Vagina (tissue), 2 donors: Measurements from ENCODE around the gene EMID1. TPM values are rescaled to one million over a fixed set of nuclear protein-coding genes. Genes with fewer than 3 reads are reported as not detected.

ENCODE experiments used
- DNase-seq, 2 donors: peaks; one replicate each; pipeline ENCODE4 v3.0.0-alpha.2; 2017; ENCODE audit errors: extremely low spot score in 2 of 2
- H3K27ac ChIP-seq: fragments of 200-600 bp; sonication (generic); one replicate; pipeline ENCODE4 v1.5.1; 2019
- H3K27me3 ChIP-seq: fragments of 200-600 bp; sonication (generic); one replicate; pipeline ENCODE4 v1.5.1; 2019
- H3K36me3 ChIP-seq, 2 donors: fragments of 200-600 bp; sonication (generic); one replicate each; pipeline ENCODE4 v1.5.1; 2017 to 2019
- H3K4me1 ChIP-seq: fragments of 200-600 bp; sonication (generic); one replicate; pipeline ENCODE4 v1.5.1; 2019
- H3K4me3 ChIP-seq, 2 donors: fragments of 200-600 bp; sonication (generic); 1 replicate in 1 of 2; 2 replicates in 1 of 2; pipeline ENCODE4 v1.5.1; 2016 to 2019
- H3K9me3 ChIP-seq: fragments of 200-600 bp; sonication (generic); one replicate; pipeline ENCODE4 v1.5.1; 2019
- CTCF ChIP-seq, 3 experiments: fragments of 450-650 bp in 2 of 3; fragments of 200-600 bp in 1 of 3; sonication (generic) in 1 of 3; IDR thresholded peaks; one replicate each; pipeline ENCODE4 v1.5.1; 2017 to 2019; ENCODE audit warnings: antibody characterized with exemption in 3 of 3, mild to moderate bottlenecking in 2 of 3, moderate library complexity in 2 of 3
- POLR2A ChIP-seq, 2 donors: fragments of 450-650 bp; IDR thresholded peaks; one replicate each; pipeline ENCODE4 v1.6.1; 2017; ENCODE audit warnings: antibody characterized with exemption in 2 of 2, mild to moderate bottlenecking in 2 of 2, moderate library complexity in 2 of 2
- POLR2AphosphoS5 ChIP-seq, 2 donors: sonication (generic); formaldehyde crosslinking; IDR thresholded peaks; one replicate each; pipeline ENCODE4 v1.9.0; 2017; ENCODE audit warnings: antibody characterized with exemption in 2 of 2, mild to moderate bottlenecking in 2 of 2, low read depth in 1 of 2; ENCODE audit not compliant: insufficient read depth in 1 of 2
- intact Hi-C: fragments of 100-400 bp; cut with DNase I; formaldehyde crosslinking; loops from one replicate; pipeline ENCODE4 v1.15.1; 2023
- total RNA-seq: library from RNA; depleted of rRNA; stranded (reverse); fragments of >200 nt; gene quantifications from one replicate; pipeline ENCODE4 v1.2.3, GENCODE V29; 2016

Gene EMID1
- total RNA-seq, 1 donor from 2014 or later = 2.5 TPM

GRCh38 chr22:29260031-29260560 lies 54.4 kb downstream of the EMID1 start:
- TF ChIP-seq CTCF (IDR thresholded peaks at IDR 0.05) (no peak), POLR2AphosphoS5 (IDR thresholded peaks at IDR 0.05; ENCODE audit: insufficient read depth in 1 of 2, low read depth in 1 of 2) (no peak), POLR2A (IDR thresholded peaks at IDR 0.05) (no peak)
- Histone ChIP-seq H3K27me3 (no peaks in the 10 kb centered on the region), H3K27ac (no peak overlapping the region), H3K4me1 (no peaks in the 10 kb centered on the region), H3K36me3 (peaks cover 0 to 11% of the 10 kb centered on the region in 2 donors), H3K4me3 (no peak overlapping the region), H3K9me3 (no peaks in the 10 kb centered on the region)
- DNase-seq = no peak
- intact Hi-C loops = no loop called here

DNA sequence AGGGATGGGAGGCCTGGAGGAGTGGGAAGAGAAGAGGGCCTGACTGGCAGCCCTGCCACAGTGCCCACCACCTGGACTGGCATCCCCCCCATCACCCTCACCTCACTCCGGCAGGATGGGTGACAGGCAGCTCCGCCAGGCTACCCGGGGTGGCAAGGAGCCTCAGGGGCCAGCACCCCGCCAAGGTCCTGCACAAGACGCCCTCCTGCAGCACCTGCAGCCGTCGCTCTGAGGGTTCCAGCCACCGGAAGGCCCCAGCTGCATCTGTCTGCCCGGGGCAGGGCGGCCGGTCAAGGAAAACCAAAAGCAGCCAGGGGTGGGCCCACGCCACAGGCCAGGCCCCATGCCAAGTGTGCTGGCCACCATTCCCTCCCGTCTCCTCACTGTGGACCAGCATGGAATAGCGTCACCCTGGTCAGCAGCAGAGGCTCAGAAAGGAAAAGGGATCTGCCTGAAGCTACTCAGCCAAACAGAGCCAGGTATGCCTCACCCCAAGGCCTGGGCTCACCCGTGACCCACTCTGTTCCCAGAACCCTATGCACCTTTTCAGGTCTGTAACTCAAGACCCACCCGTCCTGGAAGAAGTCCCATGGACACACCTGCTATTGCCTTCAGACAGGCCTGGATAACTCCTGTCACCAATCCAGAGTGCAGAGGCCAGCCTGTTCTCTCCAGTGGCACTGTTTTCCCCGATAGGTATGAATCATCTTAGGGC lies 55.1 kb downstream of the EMID1 start:
- Histone ChIP-seq H3K27me3 (no peaks in the 10 kb centered on the region), H3K4me3 (no peak overlapping the region), H3K36me3 (peaks cover 0 to 14% of the 10 kb centered on the region in 2 donors), H3K9me3 (no peaks in the 10 kb centered on the region), H3K27ac (no peak overlapping the region), H3K4me1 (peaks cover 3% of the 10 kb centered on the region)
- intact Hi-C loops = no loop called here
- no peak for DNase-seq
- no peak for TF ChIP-seq CTCF (IDR thresholded peaks at IDR 0.05)
- no peak for TF ChIP-seq POLR2AphosphoS5 (IDR thresholded peaks at IDR 0.05; ENCODE audit: insufficient read depth in 1 of 2, low read depth in 1 of 2)
- TF ChIP-seq POLR2A (IDR thresholded peaks at IDR 0.05) = no peak

- Histone ChIP-seq H3K4me3 (no peak overlapping the region), H3K36me3 (peaks cover 0 to 14% of the 10 kb centered on the region in 2 donors), H3K27me3 (no peaks in the 10 kb centered on the region), H3K4me1 (peaks cover 21% of the 10 kb centered on the region), H3K27ac (no peak overlapping the region), H3K9me3 (no peaks in the 10 kb centered on the region)
- TF ChIP-seq POLR2AphosphoS5 (IDR thresholded peaks at IDR 0.05; ENCODE audit: insufficient read depth in 1 of 2, low read depth in 1 of 2) (no peak), CTCF (IDR thresholded peaks at IDR 0.05) (no peak), POLR2A (IDR thresholded peaks at IDR 0.05) (no peak)
- intact Hi-C loops = no loop called here
- DNase-seq = no peak
Measured at GRCh38 chr22:29263791-29264276, 58.1 kb downstream of the EMID1 start.

GRCh38 chr22:29265305-29265704 lies 59.6 kb downstream of the EMID1 start:
- Histone ChIP-seq H3K27me3 (no peaks in the 10 kb centered on the region), H3K4me1 (peaks cover 35% of the 10 kb centered on the region), H3K4me3 (no peak overlapping the region), H3K27ac (no peak overlapping the region), H3K36me3 (peaks cover 0 to 14% of the 10 kb centered on the region in 2 donors), H3K9me3 (no peaks in the 10 kb centered on the region)
- intact Hi-C loops = no loop called here
- DNase-seq = no peak
- TF ChIP-seq POLR2AphosphoS5 (IDR thresholded peaks at IDR 0.05; ENCODE audit: insufficient read depth in 1 of 2, low read depth in 1 of 2) (no peak), POLR2A (IDR thresholded peaks at IDR 0.05) (no peak), CTCF (IDR thresholded peaks at IDR 0.05) (no peak)

DNA sequence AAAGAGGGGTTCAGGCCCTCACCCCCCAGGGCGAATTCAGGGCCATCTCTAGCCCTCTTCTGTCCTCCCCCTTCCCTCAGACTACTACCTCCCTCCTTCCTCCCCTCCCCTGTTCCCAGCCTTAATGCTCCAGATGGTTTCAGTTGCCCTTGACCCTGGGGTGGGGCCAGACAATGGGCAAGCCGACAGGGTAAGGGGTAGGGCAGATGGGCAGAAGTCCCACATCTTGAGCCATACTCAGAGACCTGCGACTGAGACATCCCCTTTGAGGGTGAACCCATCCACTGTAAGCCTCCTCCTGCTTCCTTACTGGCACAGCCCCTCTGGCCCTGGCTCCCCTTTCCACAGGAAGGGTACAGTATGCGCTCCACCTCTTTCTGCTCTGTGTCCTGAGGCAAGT lies 60.2 kb downstream of the EMID1 start:
- peak overlapping the region; percentile 99 for H3K27ac ChIP-seq
- no peak for DNase-seq
- intact Hi-C loops = no loop called here
- peaks cover 0 to 14% of the 10 kb centered on the region in 2 donors for H3K36me3 ChIP-seq
- no peaks in the 10 kb centered on the region for H3K9me3 ChIP-seq
- peaks cover 41% of the 10 kb centered on the region for H3K4me1 ChIP-seq
- H3K4me3 ChIP-seq = no peak overlapping the region
- no peaks in the 10 kb centered on the region for H3K27me3 ChIP-seq
- TF ChIP-seq CTCF (IDR thresholded peaks at IDR 0.05) = no peak
- no peak for TF ChIP-seq POLR2A (IDR thresholded peaks at IDR 0.05)
- TF ChIP-seq POLR2AphosphoS5 (IDR thresholded peaks at IDR 0.05; ENCODE audit: insufficient read depth in 1 of 2, low read depth in 1 of 2) = no peak
